OCI-LY1 (cell line): Measurements from ENCODE around the gene YLPM1.

ENCODE experiments used
- H2AFZ ChIP-seq: fragments of 200-600 bp; sonication (generic), shearing (Covaris generic); 2 replicates; pipeline ENCODE4 v1.6.0; 2014; ENCODE audit warnings: antibody characterized with exemption, mild to moderate bottlenecking, low read length
- H3F3A ChIP-seq: fragments of 200-600 bp; sonication (generic), shearing (Covaris generic); 2 replicates; pipeline ENCODE4 v1.6.0; 2014; ENCODE audit warnings: mild to moderate bottlenecking, antibody characterized with exemption, low read length, moderate library complexity; ENCODE audit not compliant: insufficient read depth
- H3K27ac ChIP-seq: fragments of 200-600 bp; sonication (generic); 2 replicates; pipeline ENCODE4 v1.5.1; 2014; ENCODE audit warnings: low read length, mixed run types, mild to moderate bottlenecking, low read depth; ENCODE audit not compliant: poor library complexity, severe bottlenecking
- H3K27me3 ChIP-seq: fragments of 200-600 bp; sonication (generic); 2 replicates; pipeline ENCODE4 v1.6.0; 2014; ENCODE audit warnings: antibody characterized with exemption, mild to moderate bottlenecking, low read length, moderate library complexity; ENCODE audit not compliant: insufficient read depth
- H3K36me3 ChIP-seq: fragments of 200-600 bp; sonication (generic); 2 replicates; pipeline ENCODE4 v1.6.1; 2014; ENCODE audit warnings: mild to moderate bottlenecking, antibody characterized with exemption, low read length, moderate library complexity, mixed read lengths; ENCODE audit not compliant: insufficient read depth
- H3K4me1 ChIP-seq: fragments of 200-600 bp; sonication (generic); 2 replicates; pipeline ENCODE4 v1.5.1; 2014; ENCODE audit warnings: mild to moderate bottlenecking, low read length, moderate library complexity; ENCODE audit not compliant: insufficient read depth, severe bottlenecking
- H3K4me2 ChIP-seq: fragments of 200-600 bp; sonication (generic), shearing (Covaris generic); 2 replicates; pipeline ENCODE4 v1.6.1; 2014; ENCODE audit warnings: low read length
- H3K4me3 ChIP-seq: fragments of 200-600 bp; sonication (generic); 2 replicates; pipeline ENCODE4 v1.5.1; 2014; ENCODE audit warnings: low read length, low read depth, mild to moderate bottlenecking, mixed read lengths; ENCODE audit not compliant: poor library complexity, severe bottlenecking
- H3K79me2 ChIP-seq: fragments of 200-600 bp; shearing (Covaris generic); 2 replicates; pipeline ENCODE4 v1.6.1; 2016; ENCODE audit warnings: mixed run types, low read length, mixed read lengths; ENCODE audit not compliant: insufficient read depth
- H3K9ac ChIP-seq: fragments of 200-600 bp; sonication (generic), shearing (Covaris generic); 2 replicates; pipeline ENCODE4 v1.6.1; 2014; ENCODE audit warnings: mild to moderate bottlenecking, low read length, mixed read lengths
- H3K9me2 ChIP-seq: fragments of 200-600 bp; sonication (generic), shearing (Covaris generic); 2 replicates; pipeline ENCODE4 v1.6.1; 2014; ENCODE audit warnings: low read depth, mild to moderate bottlenecking, low read length, mixed read lengths
- H3K9me3 ChIP-seq: fragments of 200-600 bp; shearing (Covaris generic); 2 replicates; pipeline ENCODE4 v1.6.1; 2014; ENCODE audit warnings: low read length, mixed read lengths
- H4K20me1 ChIP-seq: fragments of 200-600 bp; sonication (generic), shearing (Covaris generic); 2 replicates; pipeline ENCODE4 v1.6.0; 2016; ENCODE audit warnings: mild to moderate bottlenecking, low read length; ENCODE audit not compliant: insufficient read depth
- CTCF ChIP-seq: fragments of 200-600 bp; sonication (generic), shearing (Covaris generic); IDR thresholded peaks from 2 replicates; pipeline ENCODE4 v1.5.1; 2017; ENCODE audit warnings: mild to moderate bottlenecking, antibody characterized with exemption, low read length, moderate library complexity, mixed read lengths
- EZH2 ChIP-seq: fragments of 200-600 bp; sonication (generic), shearing (Covaris generic); IDR thresholded peaks from 2 replicates; pipeline ENCODE4 v1.8.0; 2017; ENCODE audit warnings: borderline replicate concordance, mixed run types, mild to moderate bottlenecking, antibody characterized with exemption, low read length, moderate library complexity, mixed read lengths

Gene YLPM1

GRCh38 chr14:74733221-74733620 is 29.9 kb upstream of the YLPM1 start:
- H3K4me1 ChIP-seq = no peaks in the 10 kb centered on the region
- H3K27ac ChIP-seq = no peak overlapping the region
- H3K9me2 ChIP-seq = no peaks in the 10 kb centered on the region
- H3F3A ChIP-seq = no peaks in the 10 kb centered on the region; the same call in 1 of the 2 replicates
- no peaks in the 10 kb centered on the region for H4K20me1 ChIP-seq
- peaks cover 56% of the 10 kb centered on the region for H3K36me3 ChIP-seq
- H3K4me2 ChIP-seq = no peak overlapping the region
- no peaks in the 10 kb centered on the region for H3K9me3 ChIP-seq
- TF ChIP-seq EZH2 = no peak
- TF ChIP-seq CTCF = no peak
- no peaks in the 10 kb centered on the region for H3K27me3 ChIP-seq
- no peak overlapping the region for H3K4me3 ChIP-seq
- no peak overlapping the region for H3K9ac ChIP-seq
- H2AFZ ChIP-seq = no peak overlapping the region
- no peaks in the 10 kb centered on the region for H3K79me2 ChIP-seq

- no peaks in the 10 kb centered on the region for H4K20me1 ChIP-seq
- TF ChIP-seq EZH2 (no peak), CTCF (no peak)
- H3K4me3 ChIP-seq = no peak overlapping the region
- H3K27me3 ChIP-seq = no peaks in the 10 kb centered on the region
- no peak overlapping the region for H3K27ac ChIP-seq
- no peaks in the 10 kb centered on the region for H3K4me1 ChIP-seq
- H3K4me2 ChIP-seq = no peak overlapping the region
- H3F3A ChIP-seq = no peaks in the 10 kb centered on the region; the same call in 1 of the 2 replicates
- no peak overlapping the region for H3K9ac ChIP-seq
- no peaks in the 10 kb centered on the region for H3K9me3 ChIP-seq
- H2AFZ ChIP-seq = no peak overlapping the region
- no peaks in the 10 kb centered on the region for H3K79me2 ChIP-seq
- H3K9me2 ChIP-seq = no peaks in the 10 kb centered on the region
- H3K36me3 ChIP-seq = peaks cover 69% of the 10 kb centered on the region
Observed at GRCh38 chr14:74735125-74735524, 28.0 kb upstream of the YLPM1 start.

GRCh38 chr14:74737753-74738325 is 25.3 kb upstream of the YLPM1 start:
- H3K4me1 ChIP-seq = no peaks in the 10 kb centered on the region
- no peak overlapping the region for H3K9ac ChIP-seq
- no peaks in the 10 kb centered on the region for H3K27me3 ChIP-seq
- no peak overlapping the region for H3K4me3 ChIP-seq
- no peaks in the 10 kb centered on the region for H3K9me2 ChIP-seq
- no peaks in the 10 kb centered on the region for H3K79me2 ChIP-seq
- H3F3A ChIP-seq = no peaks in the 10 kb centered on the region; the same call in 1 of the 2 replicates
- no peak overlapping the region for H3K4me2 ChIP-seq
- no peaks in the 10 kb centered on the region for H4K20me1 ChIP-seq
- H3K36me3 ChIP-seq = peaks cover 54% of the 10 kb centered on the region
- H2AFZ ChIP-seq = no peak overlapping the region
- no peak overlapping the region for H3K27ac ChIP-seq
- no peaks in the 10 kb centered on the region for H3K9me3 ChIP-seq
- TF ChIP-seq CTCF (no peak), EZH2 (no peak)
